HCT116 (cell line): Measurements from ENCODE around the gene TCFL5. TPM values are rescaled to one million over a fixed set of nuclear protein-coding genes. Genes with fewer than 3 reads are reported as not detected.

ENCODE experiments used
- ATAC-seq: fragments of 200-7000 bp; cut with Tn5 transposase; 2 replicates; pipeline ENCODE4 v1.9.1; 2020; ENCODE audit warnings: mild to moderate bottlenecking, moderate library complexity
- BruUV-seq: library from RNA; stranded (reverse); fragments of 400-500 nt; replicated peaks from 2 replicates; lab custom pipeline; 2021; lab: Mats Ljungman, UMichigan
- CTCF ChIA-PET: fragments of 300-600 bp; sonication (Branson Sonifier 250); formaldehyde crosslinking; loops from one replicate; lab custom pipeline; 2021; ENCODE audit warnings: antibody characterized with exemption; lab: Charles Lee
- POLR2A ChIA-PET: fragments of 300-600, 350-600 bp; sonication (Branson Sonifier 250); formaldehyde crosslinking; loops from one replicate; lab custom pipeline; 2021; ENCODE audit warnings: antibody characterized with exemption; lab: Charles Lee
- RAD21 ChIA-PET, 2 experiments: fragments of 300-600 bp; sonication (Branson Sonifier 250); formaldehyde crosslinking; loops; one replicate each; lab custom pipeline; 2023; ENCODE audit warnings: low total read pairs in 2 of 2; ENCODE audit not compliant: uncharacterized antibody in 2 of 2, unreplicated experiment in 2 of 2, low non-redundant PET in 1 of 2; lab: Charles Lee
- DNase-seq: peaks from one replicate; pipeline ENCODE4 v3.0.0-alpha.2; 2010; ENCODE audit warnings: low read depth, low spot score
- H2AFZ ChIP-seq: fragments of 200-600 bp; shearing (Covaris generic), sonication (generic); 2 replicates; pipeline ENCODE4 v1.6.1; 2017; ENCODE audit warnings: low read depth, mixed run types, mixed read lengths, antibody characterized with exemption, low read length; ENCODE audit not compliant: poor library complexity, severe bottlenecking
- H3K27ac ChIP-seq: 2 replicates; pipeline ENCODE4 v1.5.1; 2012; ENCODE audit warnings: low read depth, low read length
- H3K27me3 ChIP-seq: fragments of 200-600 bp; sonication (generic); 2 replicates; pipeline ENCODE4 v1.6.1; 2016; ENCODE audit warnings: mixed run types, low read length, mixed read lengths; ENCODE audit not compliant: insufficient read depth
- H3K36me3 ChIP-seq, 2 experiments: fragments of 200-500 bp in 1 of 2; fragments of 200-600 bp in 1 of 2; sonication (Bioruptor generic) in 1 of 2; sonication (generic) in 1 of 2; 2 replicates each; pipeline versions ENCODE4 v1.5.1 to v1.6.1; 2014 to 2016; ENCODE audit warnings: low read length in 2 of 2, inconsistent platforms in 1 of 2, mixed read lengths in 1 of 2, mixed run types in 1 of 2; ENCODE audit not compliant: insufficient read depth in 2 of 2, control insufficient read depth in 1 of 2
- H3K4me1 ChIP-seq, 2 experiments: fragments of 200-600 bp in 1 of 2; sonication (generic) in 1 of 2; 2 replicates each; pipeline versions ENCODE4 v1.5.1 to v1.6.1; 2012 to 2017; ENCODE audit warnings: low read length in 2 of 2, inconsistent platforms in 1 of 2, mild to moderate bottlenecking in 1 of 2, mixed read lengths in 1 of 2, mixed run types in 1 of 2, moderate library complexity in 1 of 2; ENCODE audit not compliant: insufficient read depth in 2 of 2, control insufficient read depth in 1 of 2
- H3K4me2 ChIP-seq: fragments of 200-600 bp; sonication (generic); 2 replicates; pipeline ENCODE4 v1.6.1; 2017; ENCODE audit warnings: mixed run types, low read length, mixed read lengths
- H3K4me3 ChIP-seq, 2 experiments: fragments of 200-600 bp in 1 of 2; sonication (generic) in 1 of 2; replicated peaks in 1 of 2; 2 replicates each; pipeline ENCODE4 v1.5.1; 2011 to 2016; ENCODE audit warnings: low read length in 2 of 2, control low read depth in 1 of 2, low read depth in 1 of 2, mild to moderate bottlenecking in 1 of 2, mixed read lengths in 1 of 2, mixed run types in 1 of 2
- H3K79me2 ChIP-seq: fragments of 200-600 bp; sonication (generic); 2 replicates; pipeline ENCODE4 v1.6.1; 2017; ENCODE audit warnings: mild to moderate bottlenecking, mixed run types, low read length, moderate library complexity, mixed read lengths; ENCODE audit not compliant: insufficient read depth
- H3K9ac ChIP-seq: fragments of 200-600 bp; sonication (generic); 2 replicates; pipeline ENCODE4 v1.6.1; 2016; ENCODE audit warnings: low read length, mixed read lengths
- H3K9me2 ChIP-seq: fragments of 200-600 bp; sonication (generic), shearing (Covaris generic); 2 replicates; pipeline ENCODE4 v1.6.1; 2017; ENCODE audit warnings: mixed run types, mild to moderate bottlenecking, moderate library complexity; ENCODE audit not compliant: insufficient read depth
- H3K9me3 ChIP-seq, 2 experiments: fragments of 200-500 bp in 1 of 2; fragments of 200-600 bp in 1 of 2; sonication (Bioruptor generic) in 1 of 2; sonication (generic) in 1 of 2; 2 replicates each; pipeline ENCODE4 v1.6.1; 2014 to 2017; ENCODE audit warnings: low read length in 2 of 2, mixed read lengths in 2 of 2, inconsistent platforms in 1 of 2, low read depth in 1 of 2, mild to moderate bottlenecking in 1 of 2, mixed run types in 1 of 2, moderate library complexity in 1 of 2; ENCODE audit not compliant: control insufficient read depth in 1 of 2, insufficient read depth in 1 of 2
- H4K20me1 ChIP-seq: fragments of 200-600 bp; sonication (generic), shearing (Covaris generic); 2 replicates; pipeline ENCODE4 v1.6.1; 2017; ENCODE audit warnings: mixed run types, mild to moderate bottlenecking, moderate library complexity; ENCODE audit not compliant: insufficient read depth
- CBX3 ChIP-seq: IDR thresholded peaks from 2 replicates; pipeline ENCODE4 v1.6.1; 2012; ENCODE audit warnings: low read depth
- CEBPB ChIP-seq: IDR thresholded peaks from 2 replicates; pipeline ENCODE4 v1.6.1; 2012; ENCODE audit warnings: low read depth
- EGR1 ChIP-seq: IDR thresholded peaks from 2 replicates; pipeline ENCODE4 v1.6.1; 2012; ENCODE audit warnings: low read depth
- ELF1 ChIP-seq: IDR thresholded peaks from 2 replicates; pipeline ENCODE4 v1.6.1; 2012; ENCODE audit warnings: low read depth, borderline replicate concordance
- EZH2 ChIP-seq: fragments of 200-600 bp; sonication (generic); IDR thresholded peaks from 2 replicates; pipeline ENCODE4 v1.6.1; 2017; ENCODE audit warnings: antibody characterized with exemption, mixed run types
- EZH2phosphoT487 ChIP-seq: fragments of 200-600 bp; IDR thresholded peaks from 2 replicates; pipeline ENCODE4 v1.6.1; 2018; ENCODE audit warnings: antibody characterized with exemption, borderline replicate concordance
- JUND ChIP-seq: IDR thresholded peaks from 2 replicates; pipeline ENCODE4 v1.6.1; 2012
- MAX ChIP-seq: IDR thresholded peaks from 2 replicates; pipeline ENCODE4 v1.6.1; 2012
- POLR2AphosphoS5 ChIP-seq: IDR thresholded peaks from 2 replicates; pipeline ENCODE4 v1.6.1; 2011; ENCODE audit warnings: mild to moderate bottlenecking, low read depth, low read length, moderate library complexity
- RAD21 ChIP-seq: IDR thresholded peaks from 2 replicates; pipeline ENCODE4 v1.6.1; 2012; ENCODE audit warnings: low read depth, mild to moderate bottlenecking
- SIN3A ChIP-seq: IDR thresholded peaks from 2 replicates; pipeline ENCODE4 v1.6.1; 2012; ENCODE audit warnings: low read depth
- SP1 ChIP-seq: IDR thresholded peaks from 2 replicates; pipeline ENCODE4 v1.6.1; 2012; ENCODE audit warnings: low read depth
- SRF ChIP-seq: IDR thresholded peaks from 2 replicates; pipeline ENCODE4 v1.6.1; 2012; ENCODE audit warnings: low read depth
- TCF7L2 ChIP-seq: IDR thresholded peaks from 2 replicates; pipeline ENCODE4 v1.7.0; 2011; ENCODE audit warnings: borderline replicate concordance, inconsistent platforms; ENCODE audit not compliant: insufficient read depth, insufficient read length; ENCODE audit errors: extremely low read depth
- ZFX ChIP-seq: fragments of 450-650 bp; IDR thresholded peaks from 2 replicates; pipeline ENCODE4 v1.6.1; 2017
- ZNF274 ChIP-seq: fragments of 200-500 bp; sonication (Bioruptor generic); IDR thresholded peaks from 2 replicates; pipeline ENCODE4 v1.6.1; 2014; ENCODE audit warnings: mild to moderate bottlenecking, low read depth, low read length, inconsistent platforms
- intact Hi-C: fragments of 100-400 bp; cut with micrococcal nuclease; formaldehyde crosslinking; loops from 2 replicates; pipeline ENCODE4 v1.10.0; 2022
- total RNA-seq: library from RNA; stranded (reverse); gene quantifications from one replicate; pipeline ENCODE4 v1.2.1, GENCODE V29; 2021; ENCODE audit not compliant: unreplicated experiment
- TF ChIP-seq, protein P1 (sequence below): IDR thresholded peaks from 2 replicates; pipeline ENCODE4 v1.6.1; 2012; ENCODE audit warnings: low read depth
- TF ChIP-seq, protein P2 (sequence below), 3 experiments: fragments of 200-600 bp in 1 of 3; sonication (generic) in 1 of 3; IDR thresholded peaks in 2 of 3; conservative IDR thresholded peaks in 1 of 3; 2 replicates each; pipeline ENCODE4 v1.5.1; 2012 to 2017; ENCODE audit warnings: low read depth in 2 of 3, low read length in 2 of 3, antibody characterized with exemption in 1 of 3, borderline replicate concordance in 1 of 3, control low read depth in 1 of 3, mild to moderate bottlenecking in 1 of 3, mixed read lengths in 1 of 3, mixed run types in 1 of 3, moderate library complexity in 1 of 3; ENCODE audit not compliant: insufficient read depth in 1 of 3
- TF ChIP-seq, protein P3 (sequence below): IDR thresholded peaks from 2 replicates; pipeline ENCODE4 v1.6.1; 2012

The TCFL5 gene
- total RNA-seq, 1 experiment from 2014 or later, result 20.4 TPM

GRCh38 chr20:62843656-62844055 is 18.0 kb downstream of the TCFL5 start:
- RAD21 ChIA-PET, result no interaction called here
- intact Hi-C loops, result no loop called here
- CTCF ChIA-PET, result no interaction called here
- no peaks in the 10 kb centered on the region for H4K20me1 ChIP-seq
- no peak for DNase-seq
- no peak overlapping the region for H3K9ac ChIP-seq
- ATAC-seq, result no peak
- H3K36me3 ChIP-seq, result peaks cover 7 to 8% of the 10 kb centered on the region in 2 experiments; a peak in 2 of 4 replicates
- POLR2A ChIA-PET, result no interaction called here
- no peaks in the 10 kb centered on the region for H3K79me2 ChIP-seq
- H2AFZ ChIP-seq, result no peak overlapping the region
- H3K27ac ChIP-seq, result no peak overlapping the region
- no TSS peak for BruUV-seq
- no peaks in the 10 kb centered on the region for H3K4me1 ChIP-seq
- H3K4me2 ChIP-seq, result no peak overlapping the region
- H3K4me3 ChIP-seq, result no peak overlapping the region
- no peaks in the 10 kb centered on the region for H3K27me3 ChIP-seq
- TF ChIP-seq RAD21, result no peak
- no peak for TF ChIP-seq TCF7L2
- no peak for TF ChIP-seq EZH2phosphoT487
- no peak for TF ChIP-seq SIN3A
- TF ChIP-seq EZH2, result no peak
- TF ChIP-seq ZNF274, result no peak
- TF ChIP-seq, protein P1, sequence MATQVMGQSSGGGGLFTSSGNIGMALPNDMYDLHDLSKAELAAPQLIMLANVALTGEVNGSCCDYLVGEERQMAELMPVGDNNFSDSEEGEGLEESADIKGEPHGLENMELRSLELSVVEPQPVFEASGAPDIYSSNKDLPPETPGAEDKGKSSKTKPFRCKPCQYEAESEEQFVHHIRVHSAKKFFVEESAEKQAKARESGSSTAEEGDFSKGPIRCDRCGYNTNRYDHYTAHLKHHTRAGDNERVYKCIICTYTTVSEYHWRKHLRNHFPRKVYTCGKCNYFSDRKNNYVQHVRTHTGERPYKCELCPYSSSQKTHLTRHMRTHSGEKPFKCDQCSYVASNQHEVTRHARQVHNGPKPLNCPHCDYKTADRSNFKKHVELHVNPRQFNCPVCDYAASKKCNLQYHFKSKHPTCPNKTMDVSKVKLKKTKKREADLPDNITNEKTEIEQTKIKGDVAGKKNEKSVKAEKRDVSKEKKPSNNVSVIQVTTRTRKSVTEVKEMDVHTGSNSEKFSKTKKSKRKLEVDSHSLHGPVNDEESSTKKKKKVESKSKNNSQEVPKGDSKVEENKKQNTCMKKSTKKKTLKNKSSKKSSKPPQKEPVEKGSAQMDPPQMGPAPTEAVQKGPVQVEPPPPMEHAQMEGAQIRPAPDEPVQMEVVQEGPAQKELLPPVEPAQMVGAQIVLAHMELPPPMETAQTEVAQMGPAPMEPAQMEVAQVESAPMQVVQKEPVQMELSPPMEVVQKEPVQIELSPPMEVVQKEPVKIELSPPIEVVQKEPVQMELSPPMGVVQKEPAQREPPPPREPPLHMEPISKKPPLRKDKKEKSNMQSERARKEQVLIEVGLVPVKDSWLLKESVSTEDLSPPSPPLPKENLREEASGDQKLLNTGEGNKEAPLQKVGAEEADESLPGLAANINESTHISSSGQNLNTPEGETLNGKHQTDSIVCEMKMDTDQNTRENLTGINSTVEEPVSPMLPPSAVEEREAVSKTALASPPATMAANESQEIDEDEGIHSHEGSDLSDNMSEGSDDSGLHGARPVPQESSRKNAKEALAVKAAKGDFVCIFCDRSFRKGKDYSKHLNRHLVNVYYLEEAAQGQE, result no peak
- TF ChIP-seq, protein P2, sequence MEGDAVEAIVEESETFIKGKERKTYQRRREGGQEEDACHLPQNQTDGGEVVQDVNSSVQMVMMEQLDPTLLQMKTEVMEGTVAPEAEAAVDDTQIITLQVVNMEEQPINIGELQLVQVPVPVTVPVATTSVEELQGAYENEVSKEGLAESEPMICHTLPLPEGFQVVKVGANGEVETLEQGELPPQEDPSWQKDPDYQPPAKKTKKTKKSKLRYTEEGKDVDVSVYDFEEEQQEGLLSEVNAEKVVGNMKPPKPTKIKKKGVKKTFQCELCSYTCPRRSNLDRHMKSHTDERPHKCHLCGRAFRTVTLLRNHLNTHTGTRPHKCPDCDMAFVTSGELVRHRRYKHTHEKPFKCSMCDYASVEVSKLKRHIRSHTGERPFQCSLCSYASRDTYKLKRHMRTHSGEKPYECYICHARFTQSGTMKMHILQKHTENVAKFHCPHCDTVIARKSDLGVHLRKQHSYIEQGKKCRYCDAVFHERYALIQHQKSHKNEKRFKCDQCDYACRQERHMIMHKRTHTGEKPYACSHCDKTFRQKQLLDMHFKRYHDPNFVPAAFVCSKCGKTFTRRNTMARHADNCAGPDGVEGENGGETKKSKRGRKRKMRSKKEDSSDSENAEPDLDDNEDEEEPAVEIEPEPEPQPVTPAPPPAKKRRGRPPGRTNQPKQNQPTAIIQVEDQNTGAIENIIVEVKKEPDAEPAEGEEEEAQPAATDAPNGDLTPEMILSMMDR (IDR thresholded peaks at IDR 0.05 in 2 of 3, conservative IDR thresholded peaks at IDR 0.05 in 1 of 3; ENCODE audit: borderline replicate concordance in 1 of 3, insufficient read depth in 1 of 3, low read depth in 2 of 3, low read length in 2 of 3), result no peak
- TF ChIP-seq MAX, result no peak
- TF ChIP-seq, protein P3, sequence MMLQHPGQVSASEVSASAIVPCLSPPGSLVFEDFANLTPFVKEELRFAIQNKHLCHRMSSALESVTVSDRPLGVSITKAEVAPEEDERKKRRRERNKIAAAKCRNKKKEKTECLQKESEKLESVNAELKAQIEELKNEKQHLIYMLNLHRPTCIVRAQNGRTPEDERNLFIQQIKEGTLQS, result no peak
- no peak for TF ChIP-seq SRF
- no peak for TF ChIP-seq ZFX
- no peak for TF ChIP-seq SP1
- TF ChIP-seq ELF1, result no peak
- TF ChIP-seq CBX3, result no peak
- TF ChIP-seq JUND, result no peak
- no peak for TF ChIP-seq EGR1
- no peak for TF ChIP-seq POLR2AphosphoS5
- no peak for TF ChIP-seq CEBPB
- H3K9me3 ChIP-seq, result no peaks in the 10 kb centered on the region
- H3K9me2 ChIP-seq, result no peaks in the 10 kb centered on the region
